HepG2 (cell line): ENCODE results near the gene CHST12. TPM values are rescaled to one million over a fixed set of nuclear protein-coding genes. Genes with fewer than 3 reads are reported as not detected.

Experiments used
- AKAP8 ChIP-seq: sonication (generic); formaldehyde crosslinking; IDR thresholded peaks from 2 replicates; pipeline ENCODE4 v1.5.1; 2020; ENCODE audit warnings: mild to moderate bottlenecking, missing genetic modification reagents
- ATAD3A ChIP-seq: sonication (generic); formaldehyde crosslinking; IDR thresholded peaks from 2 replicates; pipeline ENCODE4 v1.4.0; 2020; ENCODE audit warnings: missing genetic modification reagents
- GABPB1 ChIP-seq: IDR thresholded peaks from 2 replicates; pipeline ENCODE4 v1.6.1; 2016; ENCODE audit warnings: mild to moderate bottlenecking, missing genetic modification reagents, moderate library complexity, missing compliant biosample characterization
- GATA4 ChIP-seq: sonication (generic); IDR thresholded peaks from 2 replicates; pipeline ENCODE4 v1.6.1; 2016; ENCODE audit warnings: antibody characterized with exemption, low read depth, borderline replicate concordance
- KDM2A ChIP-seq: sonication (generic); formaldehyde crosslinking; IDR thresholded peaks from 2 replicates; pipeline ENCODE4 v1.4.0; 2020; ENCODE audit warnings: low read depth, missing genetic modification reagents, borderline replicate concordance
- KDM5A ChIP-seq: fragments of 200-600 bp; sonication (generic); IDR thresholded peaks from 2 replicates; pipeline ENCODE4 v1.7.0; 2018; ENCODE audit warnings: antibody characterized with exemption, mild to moderate bottlenecking, low read length, borderline replicate concordance
- KLF13 ChIP-seq: sonication (generic); formaldehyde crosslinking; IDR thresholded peaks from 2 replicates; pipeline ENCODE4 v1.4.0; 2020; ENCODE audit warnings: mild to moderate bottlenecking, missing genetic modification reagents
- MEF2D ChIP-seq: sonication (generic); formaldehyde crosslinking; IDR thresholded peaks from 2 replicates; pipeline ENCODE4 v1.5.1; 2020; ENCODE audit warnings: mild to moderate bottlenecking, missing genetic modification reagents
- MIER2 ChIP-seq: IDR thresholded peaks from 2 replicates; pipeline ENCODE4 v1.6.1; 2016; ENCODE audit warnings: missing biosample characterization, missing genetic modification reagents
- MLX ChIP-seq: IDR thresholded peaks from 2 replicates; pipeline ENCODE4 v1.6.1; 2016
- SIN3A ChIP-seq: IDR thresholded peaks from 2 replicates; pipeline ENCODE4 v1.6.1; 2011; ENCODE audit warnings: low read depth, mild to moderate bottlenecking, control low read depth, low read length, borderline replicate concordance
- THAP11 ChIP-seq: IDR thresholded peaks from 2 replicates; pipeline ENCODE4 v1.6.1; 2016; ENCODE audit warnings: missing biosample characterization, missing genetic modification reagents
- TRAFD1 ChIP-seq: sonication (generic); formaldehyde crosslinking; IDR thresholded peaks from 2 replicates; pipeline ENCODE4 v1.5.1; 2020; ENCODE audit warnings: missing genetic modification reagents, mild to moderate bottlenecking, borderline replicate concordance
- ZBTB26 ChIP-seq: IDR thresholded peaks from 2 replicates; pipeline ENCODE4 v1.6.1; 2016; ENCODE audit warnings: missing compliant biosample characterization, missing genetic modification reagents, borderline replicate concordance
- ZFY ChIP-seq: sonication (generic); formaldehyde crosslinking; IDR thresholded peaks from 2 replicates; pipeline ENCODE4 v1.4.0; 2020; ENCODE audit warnings: missing genetic modification reagents
- ZNF253 ChIP-seq: sonication (generic); formaldehyde crosslinking; IDR thresholded peaks from 2 replicates; pipeline ENCODE4 v1.8.0; 2022; ENCODE audit warnings: mild to moderate bottlenecking, missing genetic modification reagents, borderline replicate concordance
- ZNF451 ChIP-seq: sonication (generic); formaldehyde crosslinking; IDR thresholded peaks from 2 replicates; pipeline ENCODE4 v1.5.0; 2020; ENCODE audit warnings: mild to moderate bottlenecking, missing genetic modification reagents
- ZNF781 ChIP-seq: sonication (generic); formaldehyde crosslinking; IDR thresholded peaks from 2 replicates; pipeline ENCODE4 v1.5.1; 2020; ENCODE audit warnings: borderline replicate concordance, mild to moderate bottlenecking, missing genetic modification reagents; ENCODE audit errors: not compliant biosample characterization
- polyA plus RNA-seq, 8 experiments: library from polyadenylated mRNA; depleted of rRNA in 3 of 8; stranded (reverse) in 7 of 8; unstranded in 1 of 8; fragments of >200 nt; fragmentation: Illumina TruSeq in 4 of 8; extraction: Trizol in 4 of 8; gene quantifications; 2 replicates each; pipeline versions ENCODE4 v1.2.1 to v1.2.3, GENCODE V29; 2011 to 2016; ENCODE audit warnings: low read depth in 4 of 8, missing spikeins in 1 of 8, mixed read lengths in 1 of 8; ENCODE audit not compliant: insufficient read depth in 1 of 8
- total RNA-seq, 5 experiments: library from RNA; depleted of rRNA; stranded (reverse); fragments of >200 nt; fragmentation: Illumina TruSeq; extraction: Trizol; gene quantifications; 2 replicates each; pipeline ENCODE4 v1.2.3, GENCODE V29; 2016; ENCODE audit warnings: low read depth in 1 of 5
- TF ChIP-seq, protein P1 (sequence below): sonication (generic); formaldehyde crosslinking; IDR thresholded peaks from 2 replicates; pipeline ENCODE4 v1.4.0; 2020; ENCODE audit warnings: missing genetic modification reagents, low read depth, mild to moderate bottlenecking, borderline replicate concordance
- TF ChIP-seq, protein P2 (sequence below): sonication (generic); formaldehyde crosslinking; IDR thresholded peaks from 2 replicates; pipeline ENCODE4 v1.4.0; 2020; ENCODE audit warnings: missing genetic modification reagents, borderline replicate concordance
- TF ChIP-seq, protein P3 (sequence below): sonication (generic); formaldehyde crosslinking; IDR thresholded peaks from 2 replicates; pipeline ENCODE4 v1.4.0; 2020; ENCODE audit warnings: missing genetic modification reagents

CHST12 gene
- total and polyA plus RNA-seq, 2 of the 13 experiments (the other 11 are each of a cell fraction or from before 2014, with no cell fraction given), result 6.4 to 15.8 TPM

GRCh38 chr7:2353936-2354185 lies 49.5 kb upstream of the CHST12 start (continued):
- TF ChIP-seq KDM5A (no peak), GATA4 (no peak; the same call in 1 of the 2 replicates), MLX (CRISPR knock-in tag) (0 out of 2 replicates have a peak, but pooled peaks have one; percentile 24), GABPB1 (CRISPR knock-in tag) (peak; percentile 31; the same call in 1 of the 2 replicates), ZFY (CRISPR knock-in tag) (peak; percentile 30; the same call in 1 of the 2 replicates), ZNF781 (CRISPR knock-in tag) (peak; percentile 97), KLF13 (CRISPR knock-in tag) (peak; percentile 82; the same call in 1 of the 2 replicates), ZNF253 (peak; percentile 88), TRAFD1 (CRISPR knock-in tag) (no peak), AKAP8 (CRISPR knock-in tag) (no peak), THAP11 (CRISPR knock-in tag) (0 out of 2 replicates have a peak, but pooled peaks have one; percentile 8), ZNF451 (CRISPR knock-in tag) (peak; percentile 66; the same call in 1 of the 2 replicates), MIER2 (CRISPR knock-in tag) (no peak), ATAD3A (CRISPR knock-in tag) (0 out of 2 replicates have a peak, but pooled peaks have one; percentile 65), MEF2D (CRISPR knock-in tag) (peak; percentile 33; the same call in 1 of the 2 replicates), ZBTB26 (CRISPR knock-in tag) (no peak; the same call in 1 of the 2 replicates), SIN3A (peak; percentile 83; the same call in 1 of the 2 replicates), KDM2A (CRISPR knock-in tag) (peak; percentile 84)
- TF ChIP-seq, protein P1, sequence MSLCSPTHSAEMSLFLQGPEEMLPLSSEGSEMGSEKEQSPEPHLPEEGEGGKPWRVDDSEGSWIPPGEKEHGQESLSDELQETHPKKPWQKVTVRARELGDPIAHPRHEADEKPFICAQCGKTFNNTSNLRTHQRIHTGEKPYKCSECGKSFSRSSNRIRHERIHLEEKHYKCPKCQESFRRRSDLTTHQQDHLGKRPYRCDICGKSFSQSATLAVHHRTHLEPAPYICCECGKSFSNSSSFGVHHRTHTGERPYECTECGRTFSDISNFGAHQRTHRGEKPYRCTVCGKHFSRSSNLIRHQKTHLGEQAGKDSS (CRISPR knock-in tag), result peak; percentile 76
- TF ChIP-seq, protein P2, sequence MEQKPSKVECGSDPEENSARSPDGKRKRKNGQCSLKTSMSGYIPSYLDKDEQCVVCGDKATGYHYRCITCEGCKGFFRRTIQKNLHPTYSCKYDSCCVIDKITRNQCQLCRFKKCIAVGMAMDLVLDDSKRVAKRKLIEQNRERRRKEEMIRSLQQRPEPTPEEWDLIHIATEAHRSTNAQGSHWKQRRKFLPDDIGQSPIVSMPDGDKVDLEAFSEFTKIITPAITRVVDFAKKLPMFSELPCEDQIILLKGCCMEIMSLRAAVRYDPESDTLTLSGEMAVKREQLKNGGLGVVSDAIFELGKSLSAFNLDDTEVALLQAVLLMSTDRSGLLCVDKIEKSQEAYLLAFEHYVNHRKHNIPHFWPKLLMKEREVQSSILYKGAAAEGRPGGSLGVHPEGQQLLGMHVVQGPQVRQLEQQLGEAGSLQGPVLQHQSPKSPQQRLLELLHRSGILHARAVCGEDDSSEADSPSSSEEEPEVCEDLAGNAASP (CRISPR knock-in tag), result peak; percentile 50; the same call in 1 of the 2 replicates
- TF ChIP-seq, protein P3, sequence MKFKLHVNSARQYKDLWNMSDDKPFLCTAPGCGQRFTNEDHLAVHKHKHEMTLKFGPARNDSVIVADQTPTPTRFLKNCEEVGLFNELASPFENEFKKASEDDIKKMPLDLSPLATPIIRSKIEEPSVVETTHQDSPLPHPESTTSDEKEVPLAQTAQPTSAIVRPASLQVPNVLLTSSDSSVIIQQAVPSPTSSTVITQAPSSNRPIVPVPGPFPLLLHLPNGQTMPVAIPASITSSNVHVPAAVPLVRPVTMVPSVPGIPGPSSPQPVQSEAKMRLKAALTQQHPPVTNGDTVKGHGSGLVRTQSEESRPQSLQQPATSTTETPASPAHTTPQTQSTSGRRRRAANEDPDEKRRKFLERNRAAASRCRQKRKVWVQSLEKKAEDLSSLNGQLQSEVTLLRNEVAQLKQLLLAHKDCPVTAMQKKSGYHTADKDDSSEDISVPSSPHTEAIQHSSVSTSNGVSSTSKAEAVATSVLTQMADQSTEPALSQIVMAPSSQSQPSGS (CRISPR knock-in tag), result peak; percentile 53; the same call in 1 of the 2 replicates
